Subcutaneous adipose tissue (tissue), 4 donors: ENCODE data around the gene NHSL2. TPM values are rescaled to one million over a fixed set of nuclear protein-coding genes. Genes with fewer than 3 reads are reported as not detected.

Source experiments
- CTCF ChIP-seq: fragments of 450-650 bp; IDR thresholded peaks from one replicate; pipeline ENCODE4 v1.5.1; 2016; ENCODE audit warnings: low read depth, mild to moderate bottlenecking, control low read depth, antibody characterized with exemption, moderate library complexity
- total RNA-seq, 4 donors: library from RNA; depleted of rRNA; stranded (reverse); fragments of >200 nt; gene quantifications; one replicate each; pipeline ENCODE4 v1.1.0, GENCODE V29; 2016

NHSL2 gene
- total RNA-seq, 4 donors from 2014 or later: 5.6 to 12.2 (median 8.8) TPM

GRCh38 chrX:71928856-71929255, 18.2 kb downstream of the NHSL2 start:
- no peak for TF ChIP-seq CTCF

- TF ChIP-seq CTCF: no peak
These were observed 19.7 kb downstream of the NHSL2 start for GRCh38 chrX:71930298-71930697.

- TF ChIP-seq CTCF: no peak
These were observed 24.8 kb downstream of the NHSL2 start for GRCh38 chrX:71935476-71935875.

GRCh38 chrX:71936632-71937031, 26.0 kb downstream of the NHSL2 start:
- TF ChIP-seq CTCF: no peak

GRCh38 chrX:71938371-71938770, 27.7 kb downstream of the NHSL2 start:
- no peak for TF ChIP-seq CTCF

GRCh38 chrX:71941145-71941544, 30.5 kb downstream of the NHSL2 start:
- no peak for TF ChIP-seq CTCF

GRCh38 chrX:71941776-71942175, 31.1 kb downstream of the NHSL2 start:
- no peak for TF ChIP-seq CTCF
